HG03045 (cell line): ENCODE data around the gene PRKAG1.
A peak's percentile ranks its signal among the peaks of the same experiment; 100 is the strongest.

ENCODE experiments used
- ATAC-seq: cut with Tn5 transposase; IDR thresholded peaks from one replicate; pipeline ENCODE4 v1.9.1; 2021; ENCODE audit warnings: mild to moderate bottlenecking, moderate library complexity; ENCODE audit not compliant: unreplicated experiment

PRKAG1 gene

GRCh38 chr12:49032679-49033447 lies 14.3 kb upstream of the PRKAG1 start:
- ATAC-seq = no peak

- ATAC-seq = no peak
These were observed 13.7 kb upstream of the PRKAG1 start for GRCh38 chr12:49032276-49032675.

- no peak for ATAC-seq
These were observed 13.1 kb upstream of the PRKAG1 start for GRCh38 chr12:49031573-49032161.

GRCh38 chr12:49030714-49031572 lies 12.4 kb upstream of the PRKAG1 start:
- ATAC-seq = no peak

GRCh38 chr12:49030119-49030518 lies 11.5 kb upstream of the PRKAG1 start:
- ATAC-seq = no peak

GRCh38 chr12:49028666-49029275 lies 10.2 kb upstream of the PRKAG1 start:
- no peak for ATAC-seq

GRCh38 chr12:49027846-49028555 lies 9.4 kb upstream of the PRKAG1 start:
- ATAC-seq = no peak

GRCh38 chr12:49026678-49027480 lies 8.3 kb upstream of the PRKAG1 start:
- no peak for ATAC-seq

GRCh38 chr12:49026101-49026500 lies 7.5 kb upstream of the PRKAG1 start:
- no peak for ATAC-seq

GRCh38 chr12:49025463-49025862 lies 6.9 kb upstream of the PRKAG1 start:
- ATAC-seq = no peak

- ATAC-seq = no peak
These were observed 6.0 kb upstream of the PRKAG1 start for GRCh38 chr12:49024543-49024942.

- no peak for ATAC-seq
These were observed 5.2 kb upstream of the PRKAG1 start for GRCh38 chr12:49023812-49024211.

- no peak for ATAC-seq
These were observed 4.1 kb upstream of the PRKAG1 start for GRCh38 chr12:49022558-49023178.

- ATAC-seq = no peak
These were observed 2.8 kb upstream of the PRKAG1 start for GRCh38 chr12:49021292-49021915.

GRCh38 chr12:49020441-49020840 lies 1.9 kb upstream of the PRKAG1 start:
- no peak for ATAC-seq

GRCh38 chr12:49019443-49020324 lies 1.1 kb upstream of the PRKAG1 start:
- no peak for ATAC-seq

- peak; percentile 21 for ATAC-seq
These were observed 499 bp upstream of the PRKAG1 start for GRCh38 chr12:49019120-49019430.

- peak; percentile 9 for ATAC-seq
These were observed 700 bp downstream of the PRKAG1 start for GRCh38 chr12:49017891-49018260.
